Measurements from ENCODE around the gene C4BPB. TPM values are rescaled to one million over a fixed set of nuclear protein-coding genes. Genes with fewer than 3 reads are reported as not detected.

The C4BPB gene
- total RNA-seq, 1 donor from 2014 or later: 1.1 TPM

- intact Hi-C loops (cut with micrococcal nuclease): no loop called here
These were observed 41.8 kb downstream of the C4BPB start for GRCh38 chr1:207130252-207131036.

DNA sequence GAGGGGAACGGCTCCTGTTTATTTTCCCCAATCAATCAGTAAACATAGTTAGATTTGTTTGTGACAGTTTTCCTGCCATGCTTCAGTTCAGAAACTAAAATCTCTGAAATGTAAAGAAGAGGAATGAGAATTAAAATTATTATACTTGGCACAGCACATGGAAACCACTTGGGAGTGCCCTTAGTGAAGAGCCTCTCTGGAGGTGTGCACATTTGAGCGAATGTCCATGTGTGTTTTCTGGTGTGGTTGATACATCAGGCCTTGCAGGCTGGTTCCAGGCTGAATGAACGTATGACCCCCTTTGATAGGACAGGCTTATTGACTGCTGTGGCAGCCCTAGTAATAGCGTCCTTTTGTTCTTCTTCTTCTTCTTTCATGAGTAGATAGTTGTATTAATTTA, 42.5 kb downstream of the C4BPB start:
- intact Hi-C loops (cut with micrococcal nuclease): no loop called here

DNA sequence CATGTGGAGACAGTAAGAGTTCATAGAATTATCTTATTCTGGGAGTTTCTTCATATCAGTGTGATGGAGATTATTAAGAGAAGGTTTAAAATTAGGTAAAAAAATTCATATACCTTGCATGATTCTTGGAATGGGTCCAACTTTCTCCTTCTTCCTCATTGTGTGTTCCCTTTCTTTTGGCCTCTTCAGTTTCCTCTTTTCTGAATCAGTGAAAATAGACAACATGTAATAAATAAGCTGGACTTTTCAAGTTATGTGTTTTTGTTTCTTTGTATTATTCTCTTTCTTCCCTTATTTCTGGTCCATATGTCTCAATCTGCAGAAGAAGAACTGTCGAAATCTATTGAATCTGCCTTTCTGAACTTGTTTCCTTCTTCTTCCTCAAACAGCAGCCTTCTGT, 45.9 kb downstream of the C4BPB start:
- intact Hi-C loops (cut with micrococcal nuclease): no loop called here

DNA sequence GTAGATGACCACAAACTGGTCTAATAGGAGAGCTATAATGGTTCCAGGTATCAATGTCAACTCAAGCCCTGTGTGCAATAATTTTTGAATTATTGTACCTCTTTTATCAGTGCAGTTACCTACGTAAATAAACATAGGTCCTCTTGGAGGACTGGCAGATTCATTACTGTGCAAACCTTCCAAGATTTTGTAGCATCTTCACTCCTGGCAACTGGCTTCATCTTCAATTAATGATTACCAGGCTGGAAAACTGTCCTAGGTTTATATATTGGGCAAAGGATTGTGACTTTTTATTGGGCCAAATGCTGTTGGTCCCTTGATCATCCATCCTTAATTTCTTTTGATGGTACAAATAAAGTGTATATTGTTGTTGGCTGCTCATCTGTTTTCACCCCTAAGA, 51.0 kb downstream of the C4BPB start:
- intact Hi-C loops (cut with micrococcal nuclease): no loop called here

DNA sequence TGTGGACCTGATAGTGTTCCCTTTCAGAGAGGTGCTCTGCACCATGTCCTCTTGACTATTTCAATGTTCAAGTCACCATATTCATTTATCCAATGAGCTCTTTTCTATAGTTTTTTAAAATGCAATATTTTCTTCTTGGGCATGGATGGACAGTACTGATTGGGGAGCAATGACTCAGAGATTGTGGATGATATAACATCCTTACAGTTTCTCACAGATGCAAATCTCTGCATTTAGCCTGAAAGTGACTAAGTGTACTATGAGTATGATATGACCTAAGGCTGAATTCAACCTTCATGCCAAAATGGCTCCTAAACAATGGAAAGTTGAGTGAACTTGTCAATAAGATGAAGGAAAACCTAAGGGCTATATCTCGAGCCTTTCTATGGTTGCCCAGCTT, 51.9 kb downstream of the C4BPB start:
- intact Hi-C loops (cut with micrococcal nuclease): no loop called here

DNA sequence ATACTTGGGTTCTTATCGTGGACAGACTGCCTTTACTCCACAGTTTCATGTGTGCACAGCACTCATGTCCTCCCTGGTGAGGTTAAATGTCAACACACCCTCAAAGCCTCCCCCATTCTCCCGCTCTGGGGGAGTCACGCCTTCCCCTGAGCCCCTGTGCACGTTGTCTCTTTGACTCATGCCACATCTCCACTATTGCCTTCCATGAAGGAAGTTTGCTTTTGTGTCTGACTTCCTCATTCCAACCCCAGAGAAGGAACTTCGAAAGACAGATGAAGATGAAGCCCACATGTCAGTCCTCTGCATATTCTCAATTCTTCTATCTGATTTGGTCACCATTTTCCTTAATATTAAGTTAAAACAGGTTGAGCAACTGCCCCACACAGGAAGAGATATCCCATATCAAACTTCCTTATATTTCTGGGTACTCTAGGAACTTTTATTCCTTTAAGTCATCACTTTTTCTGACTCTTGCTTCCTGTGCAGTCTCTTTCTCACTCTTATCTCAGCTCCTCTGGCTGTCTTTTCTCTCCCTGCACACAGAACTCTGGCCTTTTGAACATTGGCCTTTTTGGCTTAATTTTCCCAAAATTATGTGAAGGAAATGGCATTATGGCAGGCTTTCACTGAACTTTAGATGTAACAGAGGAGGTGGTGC, 56.9 kb downstream of the C4BPB start:
- intact Hi-C loops (cut with micrococcal nuclease): no loop called here

Other genes starting within 250 kb of the C4BPB start
- not detected in 2 replicates for gene IL20, start 223.2 kb upstream of the C4BPB start, total RNA-seq
- gene IL24, start 191.4 kb upstream of the C4BPB start, total RNA-seq: 0.32 and 0.77 TPM in 2 replicates
- gene FCMR, start 166.9 kb upstream of the C4BPB start, total RNA-seq: 75.8 and 77.6 TPM in 2 replicates
- not detected in 2 replicates for gene PIGR, start 142.4 kb upstream of the C4BPB start, total RNA-seq
- gene FCAMR, start 118.4 kb upstream of the C4BPB start, total RNA-seq: 0.07 TPM in 2 replicates
- not detected in 2 replicates for gene C1orf116, start 56.1 kb upstream of the C4BPB start, total RNA-seq
- gene YOD1, start 37.7 kb upstream of the C4BPB start, total RNA-seq: 7.4 and 7.5 TPM in 2 replicates
- 1.2 and 1.6 TPM in 2 replicates for gene PFKFB2, start 35.6 kb upstream of the C4BPB start, total RNA-seq
- gene C4BPA, start 15.4 kb downstream of the C4BPB start, total RNA-seq: not detected in 2 replicates
- 91.3 and 98.6 TPM in 2 replicates for gene CD55, start 232.8 kb downstream of the C4BPB start, total RNA-seq

All from T-helper 2 cell treated with Interferon-gamma antibody and Interleukin-4, amounts not matched to agents 100 ng/mL and 5 ng/mL, for 36 hours (primary cell).